ENCODE measurements around the gene AFF2.

Gene AFF2

GRCh38 chrX:148788449-148788848 lies 288.0 kb downstream of the AFF2 start:
- H3K4me3 ChIP-seq, result no peak overlapping the region
- no peaks in the 10 kb centered on the region for H3K27me3 ChIP-seq
- no peak for TF ChIP-seq Cebpa-rat (IDR thresholded peaks at IDR 0.05)
- no peak overlapping the region for H3K4me2 ChIP-seq
- peaks cover 47% of the 10 kb centered on the region for H3K36me3 ChIP-seq
- no peak overlapping the region for H3K27ac ChIP-seq
- H3K9ac ChIP-seq, result no peak overlapping the region
- peaks cover 94% of the 10 kb centered on the region for H4K20me1 ChIP-seq
- H3K9me3 ChIP-seq, result no peaks in the 10 kb centered on the region
- H3K4me1 ChIP-seq, result no peaks in the 10 kb centered on the region

DNA sequence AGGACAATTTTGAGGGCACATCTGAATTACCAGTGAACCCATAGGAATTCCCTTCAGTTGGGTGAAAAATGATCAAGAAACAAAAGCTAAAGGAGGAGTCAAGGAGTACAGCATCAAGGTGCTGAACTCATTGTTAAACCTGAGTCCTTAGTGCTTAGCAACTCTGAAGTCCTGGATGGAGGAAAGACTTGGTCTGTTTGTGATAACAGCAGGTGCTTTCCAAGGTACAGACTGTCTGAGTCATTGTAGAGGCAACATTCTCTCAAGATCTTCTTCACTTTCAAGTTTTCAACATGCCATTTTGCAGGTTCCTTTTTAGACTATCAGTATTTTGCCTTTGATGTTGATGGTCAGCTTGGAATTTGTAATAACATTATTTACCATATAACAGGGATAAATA lies 293.9 kb downstream of the AFF2 start:
- no peak overlapping the region for H3K9ac ChIP-seq
- H3K4me2 ChIP-seq, result no peak overlapping the region
- H3K27me3 ChIP-seq, result no peaks in the 10 kb centered on the region
- peaks cover 12% of the 10 kb centered on the region; the same call in 1 of the 2 replicates for H3K4me1 ChIP-seq
- H4K20me1 ChIP-seq, result peaks cover 90% of the 10 kb centered on the region
- no peaks in the 10 kb centered on the region for H3K9me3 ChIP-seq
- no peak for TF ChIP-seq Cebpa-rat (IDR thresholded peaks at IDR 0.05)
- H3K36me3 ChIP-seq, result peaks cover 34% of the 10 kb centered on the region; the same call in 1 of the 2 replicates
- no peak overlapping the region for H3K27ac ChIP-seq
- H3K4me3 ChIP-seq, result no peak overlapping the region

- Histone ChIP-seq H3K4me3 (no peak overlapping the region), H3K9me3 (no peaks in the 10 kb centered on the region), H3K27me3 (no peaks in the 10 kb centered on the region), H3K4me2 (no peak overlapping the region), H4K20me1 (peaks cover 100% of the 10 kb centered on the region), H3K27ac (no peak overlapping the region), H3K9ac (no peak overlapping the region), H3K4me1 (peaks cover 12% of the 10 kb centered on the region; the same call in 1 of the 2 replicates), H3K36me3 (peaks cover 41% of the 10 kb centered on the region)
- TF ChIP-seq Cebpa-rat (IDR thresholded peaks at IDR 0.05), result no peak
Measured at GRCh38 chrX:148804579-148805355, 304.4 kb downstream of the AFF2 start.

DNA sequence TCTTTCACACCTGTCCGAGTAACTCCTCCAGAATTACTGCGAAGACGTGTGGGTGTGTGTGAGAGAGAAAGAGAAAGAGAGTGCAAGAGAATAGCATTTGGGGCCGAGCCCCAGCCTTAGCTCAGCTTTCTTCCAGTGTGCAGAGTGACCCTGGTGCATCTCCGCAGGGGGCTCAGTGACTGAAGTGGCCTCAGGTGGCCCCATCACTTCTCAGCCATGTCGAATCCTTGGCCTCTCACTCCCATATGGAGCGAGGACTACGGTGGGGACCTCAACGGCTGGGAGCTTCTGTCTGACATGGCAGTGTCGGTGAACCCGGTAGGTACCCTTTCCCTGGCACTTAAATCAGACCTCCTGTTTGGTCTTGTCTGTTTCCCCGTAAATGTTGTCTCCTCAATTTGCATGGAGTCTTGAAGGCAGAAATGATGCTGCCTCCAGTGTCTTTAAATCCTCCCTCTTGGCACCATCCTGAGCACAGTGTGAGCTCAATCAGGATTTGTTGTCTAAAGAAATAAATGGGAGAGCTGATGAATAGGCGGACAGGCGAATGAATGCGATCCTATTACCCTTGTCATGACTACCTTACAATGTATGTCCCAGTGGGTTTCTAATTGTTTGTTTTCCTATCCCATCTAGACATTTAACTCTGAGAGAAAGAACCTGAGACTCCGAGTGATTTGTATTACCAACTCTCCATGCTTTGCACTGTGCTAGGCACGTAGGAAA lies 305.9 kb downstream of the AFF2 start:
- H3K4me2 ChIP-seq, result no peak overlapping the region
- 0 out of 2 replicates have a peak, but pooled peaks cover 8% of the 10 kb centered on the region for H3K4me1 ChIP-seq
- peaks cover 100% of the 10 kb centered on the region for H4K20me1 ChIP-seq
- TF ChIP-seq Cebpa-rat (IDR thresholded peaks at IDR 0.05), result no peak
- H3K27me3 ChIP-seq, result no peaks in the 10 kb centered on the region
- no peak overlapping the region for H3K4me3 ChIP-seq
- no peak overlapping the region for H3K9ac ChIP-seq
- H3K36me3 ChIP-seq, result peaks cover 51% of the 10 kb centered on the region
- H3K27ac ChIP-seq, result no peak overlapping the region
- H3K9me3 ChIP-seq, result no peaks in the 10 kb centered on the region

GRCh38 chrX:148808833-148809232 lies 308.4 kb downstream of the AFF2 start:
- Histone ChIP-seq H4K20me1 (peaks cover 100% of the 10 kb centered on the region), H3K9me3 (no peaks in the 10 kb centered on the region), H3K4me1 (0 out of 2 replicates have a peak, but pooled peaks cover 8% of the 10 kb centered on the region), H3K27me3 (no peaks in the 10 kb centered on the region), H3K4me2 (no peak overlapping the region), H3K36me3 (peaks cover 60% of the 10 kb centered on the region), H3K27ac (no peak overlapping the region), H3K9ac (no peak overlapping the region), H3K4me3 (no peak overlapping the region)
- no peak for TF ChIP-seq Cebpa-rat (IDR thresholded peaks at IDR 0.05)

DNA sequence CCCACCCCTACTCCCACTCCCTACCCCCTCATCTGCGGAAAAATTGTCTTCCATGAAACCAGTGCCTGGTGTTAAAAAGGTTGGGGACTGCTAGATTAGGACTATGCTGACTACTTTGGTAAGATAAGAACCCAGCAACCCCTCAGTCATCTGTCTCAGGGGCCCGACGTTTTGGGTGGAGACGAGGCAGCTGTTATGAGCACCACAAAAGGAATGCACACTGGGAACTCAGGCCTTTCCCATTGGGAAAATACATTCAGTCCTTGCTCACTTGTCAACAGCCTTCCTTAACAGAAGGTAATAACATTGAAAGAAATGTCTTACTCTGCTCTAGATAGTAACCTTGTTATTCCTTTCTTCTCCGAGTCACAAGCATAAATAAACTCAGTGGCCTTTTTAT lies 310.8 kb downstream of the AFF2 start:
- Histone ChIP-seq H3K4me2 (no peak overlapping the region), H3K9ac (no peak overlapping the region), H3K27me3 (no peaks in the 10 kb centered on the region), H3K9me3 (no peaks in the 10 kb centered on the region), H3K36me3 (peaks cover 56% of the 10 kb centered on the region), H3K4me1 (0 out of 2 replicates have a peak, but pooled peaks cover 8% of the 10 kb centered on the region), H3K4me3 (no peak overlapping the region), H3K27ac (no peak overlapping the region), H4K20me1 (peaks cover 100% of the 10 kb centered on the region)
- no peak for TF ChIP-seq Cebpa-rat (IDR thresholded peaks at IDR 0.05)

GRCh38 chrX:148813422-148813821 lies 313.0 kb downstream of the AFF2 start:
- no peak for TF ChIP-seq Cebpa-rat (IDR thresholded peaks at IDR 0.05)

GRCh38 chrX:148813967-148814366 lies 313.6 kb downstream of the AFF2 start:
- H3K4me1 ChIP-seq, result 0 out of 2 replicates have a peak, but pooled peaks cover 6% of the 10 kb centered on the region
- H4K20me1 ChIP-seq, result peaks cover 90% of the 10 kb centered on the region
- TF ChIP-seq Cebpa-rat (IDR thresholded peaks at IDR 0.05), result no peak
- H3K27me3 ChIP-seq, result no peaks in the 10 kb centered on the region
- H3K36me3 ChIP-seq, result peaks cover 48% of the 10 kb centered on the region
- no peaks in the 10 kb centered on the region for H3K9me3 ChIP-seq
- H3K4me2 ChIP-seq, result no peak overlapping the region
- no peak overlapping the region for H3K4me3 ChIP-seq
- no peak overlapping the region for H3K9ac ChIP-seq
- H3K27ac ChIP-seq, result no peak overlapping the region

More at GRCh38 chrX:148813422-148813821, 313.0 kb downstream of the AFF2 start:
- peaks cover 53% of the 10 kb centered on the region for H3K36me3 ChIP-seq
- H3K9ac ChIP-seq, result no peak overlapping the region
- H3K4me3 ChIP-seq, result no peak overlapping the region
- 0 out of 2 replicates have a peak, but pooled peaks cover 8% of the 10 kb centered on the region for H3K4me1 ChIP-seq
- no peak overlapping the region for H3K4me2 ChIP-seq
- H3K27me3 ChIP-seq, result no peaks in the 10 kb centered on the region
- H3K9me3 ChIP-seq, result no peaks in the 10 kb centered on the region
- H4K20me1 ChIP-seq, result peaks cover 90% of the 10 kb centered on the region
- no peak overlapping the region for H3K27ac ChIP-seq

DNA sequence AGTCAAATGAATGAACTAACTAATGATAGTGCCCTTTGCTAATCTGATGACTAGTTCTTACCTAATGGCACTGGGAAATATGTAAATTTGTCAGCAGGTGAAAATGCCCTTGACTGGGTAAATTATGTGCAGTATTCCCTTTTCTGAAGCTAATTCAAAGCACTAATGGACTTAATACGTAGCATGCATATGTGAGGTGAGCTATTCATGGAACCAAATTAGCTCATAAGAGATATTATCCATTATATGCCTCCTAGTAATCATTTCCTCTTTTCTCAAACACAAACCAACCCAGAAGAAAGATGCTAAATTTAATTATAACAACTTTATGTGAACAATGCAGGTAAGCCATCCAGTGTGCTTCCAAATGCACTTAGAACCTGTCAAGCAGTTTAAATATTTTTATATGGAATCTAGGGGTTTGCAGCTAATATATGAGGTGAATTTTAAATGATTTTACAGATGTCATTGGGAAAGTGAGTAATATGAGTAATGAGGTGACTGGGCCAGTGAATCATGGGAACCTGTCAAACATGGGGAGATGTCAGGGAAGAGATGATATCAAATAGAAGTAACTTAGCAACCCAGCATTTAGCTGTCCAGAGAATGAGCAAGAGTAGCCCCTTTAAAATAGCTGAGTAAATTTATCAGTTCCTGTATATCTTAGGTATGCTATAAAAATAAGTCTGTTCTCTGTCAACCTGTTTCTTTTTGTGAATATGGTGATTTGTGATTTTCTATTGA lies 315.0 kb downstream of the AFF2 start:
- H3K36me3 ChIP-seq, result peaks cover 34% of the 10 kb centered on the region
- H3K27me3 ChIP-seq, result no peaks in the 10 kb centered on the region
- H3K9me3 ChIP-seq, result no peaks in the 10 kb centered on the region
- H3K27ac ChIP-seq, result no peak overlapping the region
- H4K20me1 ChIP-seq, result peaks cover 90% of the 10 kb centered on the region
- no peak for TF ChIP-seq Cebpa-rat (IDR thresholded peaks at IDR 0.05)
- no peaks in the 10 kb centered on the region for H3K4me1 ChIP-seq
- no peak overlapping the region for H3K9ac ChIP-seq
- H3K4me3 ChIP-seq, result no peak overlapping the region
- H3K4me2 ChIP-seq, result no peak overlapping the region
